GM19463 (cell line): ENCODE measurements around the gene CAMTA1.

ENCODE experiments used
- ATAC-seq: cut with Tn5 transposase; IDR thresholded peaks from one replicate; pipeline ENCODE4 v1.9.1; 2021; ENCODE audit warnings: mild to moderate bottlenecking, moderate library complexity; ENCODE audit not compliant: unreplicated experiment

The CAMTA1 gene

GRCh38 chr1:6969762-6970161 lies 184.5 kb downstream of the CAMTA1 start:
- no peak for ATAC-seq

GRCh38 chr1:6970221-6970620 lies 185.0 kb downstream of the CAMTA1 start:
- no peak for ATAC-seq

- no peak for ATAC-seq
Observed at GRCh38 chr1:6971048-6971447, 185.8 kb downstream of the CAMTA1 start.

- ATAC-seq = no peak
Observed at GRCh38 chr1:6971699-6972098, 186.4 kb downstream of the CAMTA1 start.

GRCh38 chr1:6972399-6972798 lies 187.1 kb downstream of the CAMTA1 start:
- ATAC-seq = no peak

GRCh38 chr1:6975331-6976043 lies 190.2 kb downstream of the CAMTA1 start:
- ATAC-seq = no peak

GRCh38 chr1:6976044-6976375 lies 190.8 kb downstream of the CAMTA1 start:
- ATAC-seq = no peak

- ATAC-seq = no peak
Observed at GRCh38 chr1:6979003-6979613, 193.9 kb downstream of the CAMTA1 start.

GRCh38 chr1:6981595-6981994 lies 196.3 kb downstream of the CAMTA1 start:
- ATAC-seq = no peak

- ATAC-seq = no peak
Observed at GRCh38 chr1:6982443-6982842, 197.2 kb downstream of the CAMTA1 start.

- ATAC-seq = no peak
Observed at GRCh38 chr1:6982860-6983259, 197.6 kb downstream of the CAMTA1 start.

- ATAC-seq = no peak
Observed at GRCh38 chr1:6984536-6984935, 199.3 kb downstream of the CAMTA1 start.

- no peak for ATAC-seq
Observed at GRCh38 chr1:6984986-6985385, 199.7 kb downstream of the CAMTA1 start.

GRCh38 chr1:6985549-6986276 lies 200.5 kb downstream of the CAMTA1 start:
- no peak for ATAC-seq

GRCh38 chr1:6986281-6986680 lies 201.0 kb downstream of the CAMTA1 start:
- ATAC-seq = no peak

- no peak for ATAC-seq
Observed at GRCh38 chr1:6987940-6988339, 202.7 kb downstream of the CAMTA1 start.

- no peak for ATAC-seq
Observed at GRCh38 chr1:6988796-6989195, 203.5 kb downstream of the CAMTA1 start.

- no peak for ATAC-seq
Observed at GRCh38 chr1:6989212-6990159, 204.2 kb downstream of the CAMTA1 start.

- ATAC-seq = no peak
Observed at GRCh38 chr1:6991266-6991665, 206.0 kb downstream of the CAMTA1 start.

- no peak for ATAC-seq
Observed at GRCh38 chr1:6995789-6996188, 210.5 kb downstream of the CAMTA1 start.

- no peak for ATAC-seq
Observed at GRCh38 chr1:6996371-6996770, 211.1 kb downstream of the CAMTA1 start.
